DOHH2 (cell line): Measurements from ENCODE around the gene LRRTM4.

Source experiments
- H3F3A ChIP-seq: fragments of 200-600 bp; sonication (generic), shearing (Covaris generic); 2 replicates; pipeline ENCODE4 v1.6.0; 2016; ENCODE audit warnings: antibody characterized with exemption, mild to moderate bottlenecking; ENCODE audit not compliant: control insufficient read depth, insufficient read depth
- H3K27ac ChIP-seq: fragments of 200-600 bp; sonication (generic); 2 replicates; pipeline ENCODE4 v1.5.1; 2014; ENCODE audit warnings: low read depth, mild to moderate bottlenecking, low read length, moderate library complexity
- H3K27me3 ChIP-seq: fragments of 200-600 bp; sonication (generic); 2 replicates; pipeline ENCODE4 v1.6.1; 2014; ENCODE audit warnings: mild to moderate bottlenecking, low read length, mixed read lengths; ENCODE audit not compliant: control insufficient read depth
- H3K36me3 ChIP-seq: fragments of 200-600 bp; sonication (generic); 2 replicates; pipeline ENCODE4 v1.6.1; 2014; ENCODE audit warnings: mild to moderate bottlenecking, low read length, moderate library complexity, mixed read lengths; ENCODE audit not compliant: control insufficient read depth
- H3K4me1 ChIP-seq: fragments of 200-600 bp; sonication (generic); 2 replicates; pipeline ENCODE4 v1.6.1; 2014; ENCODE audit warnings: mild to moderate bottlenecking, low read length, mixed read lengths; ENCODE audit not compliant: control insufficient read depth
- H3K4me2 ChIP-seq: fragments of 200-600 bp; sonication (generic); 2 replicates; pipeline ENCODE4 v1.6.0; 2014; ENCODE audit warnings: mild to moderate bottlenecking, low read length, moderate library complexity
- H3K4me3 ChIP-seq: fragments of 200-600 bp; sonication (generic); 2 replicates; pipeline ENCODE4 v1.5.1; 2014; ENCODE audit warnings: mild to moderate bottlenecking, low read length, mixed read lengths
- H3K79me2 ChIP-seq: fragments of 200-600 bp; sonication (generic); 2 replicates; pipeline ENCODE4 v1.6.1; 2014; ENCODE audit warnings: mild to moderate bottlenecking, low read length, mixed read lengths; ENCODE audit not compliant: control insufficient read depth
- H3K9me2 ChIP-seq: fragments of 200-600 bp; sonication (generic); replicated peaks from 2 replicates; pipeline ENCODE4 v1.6.1; 2014; ENCODE audit warnings: mild to moderate bottlenecking, low read length, mixed read lengths; ENCODE audit not compliant: control insufficient read depth
- H3K9me3 ChIP-seq: fragments of 200-600 bp; sonication (generic); 2 replicates; pipeline ENCODE4 v1.6.1; 2014; ENCODE audit warnings: antibody characterized with exemption, low read length, mixed read lengths; ENCODE audit not compliant: control insufficient read depth, insufficient read depth
- H4K20me1 ChIP-seq: fragments of 200-600 bp; sonication (generic); 2 replicates; pipeline ENCODE4 v1.6.0; 2014; ENCODE audit warnings: low read depth, mild to moderate bottlenecking, antibody characterized with exemption, low read length, moderate library complexity; ENCODE audit not compliant: control insufficient read depth, insufficient read depth
- CTCF ChIP-seq: fragments of 200-600 bp; sonication (generic); IDR thresholded peaks from one replicate; pipeline ENCODE4 v1.5.1; 2014; ENCODE audit warnings: antibody characterized with exemption, mild to moderate bottlenecking, low read depth, low read length; ENCODE audit not compliant: poor library complexity, severe bottlenecking
- EZH2phosphoT487 ChIP-seq: fragments of 200-600 bp; sonication (generic); IDR thresholded peaks from 2 replicates; pipeline ENCODE4 v1.6.1; 2017; ENCODE audit warnings: borderline replicate concordance, mild to moderate bottlenecking, antibody characterized with exemption, low read length, moderate library complexity, mixed read lengths

Gene LRRTM4

GRCh38 chr2:76821731-76822130 is 700.4 kb downstream of the LRRTM4 start:
- Histone ChIP-seq H3K4me1 (no peaks in the 10 kb centered on the region), H3K36me3 (no peaks in the 10 kb centered on the region), H3K9me2 (no peaks in the 10 kb centered on the region), H3K4me3 (no peak overlapping the region), H3K9me3 (no peaks in the 10 kb centered on the region), H3K79me2 (no peaks in the 10 kb centered on the region), H3K27me3 (no peaks in the 10 kb centered on the region), H3K27ac (no peak overlapping the region), H3F3A (no peaks in the 10 kb centered on the region), H4K20me1 (no peaks in the 10 kb centered on the region), H3K4me2 (no peak overlapping the region)
- TF ChIP-seq CTCF: no peak
- TF ChIP-seq EZH2phosphoT487: no peak

GRCh38 chr2:76813084-76813483 is 709.1 kb downstream of the LRRTM4 start:
- no peak overlapping the region for H3K4me3 ChIP-seq
- no peaks in the 10 kb centered on the region for H4K20me1 ChIP-seq
- H3K4me1 ChIP-seq: no peaks in the 10 kb centered on the region
- no peaks in the 10 kb centered on the region for H3K36me3 ChIP-seq
- no peak overlapping the region for H3K27ac ChIP-seq
- no peaks in the 10 kb centered on the region for H3K9me2 ChIP-seq
- no peaks in the 10 kb centered on the region for H3K9me3 ChIP-seq
- H3K79me2 ChIP-seq: no peaks in the 10 kb centered on the region
- no peak overlapping the region for H3K4me2 ChIP-seq
- no peak for TF ChIP-seq EZH2phosphoT487
- TF ChIP-seq CTCF: no peak
- H3F3A ChIP-seq: no peaks in the 10 kb centered on the region
- H3K27me3 ChIP-seq: no peaks in the 10 kb centered on the region

- Histone ChIP-seq H3K9me3 (no peaks in the 10 kb centered on the region), H3K36me3 (no peaks in the 10 kb centered on the region), H3K9me2 (no peaks in the 10 kb centered on the region), H3K79me2 (no peaks in the 10 kb centered on the region), H3K4me1 (no peaks in the 10 kb centered on the region), H3K4me3 (no peak overlapping the region), H3F3A (no peaks in the 10 kb centered on the region), H4K20me1 (no peaks in the 10 kb centered on the region), H3K27me3 (no peaks in the 10 kb centered on the region), H3K27ac (no peak overlapping the region), H3K4me2 (no peak overlapping the region)
- TF ChIP-seq EZH2phosphoT487 (no peak), CTCF (no peak)
Measured at GRCh38 chr2:76812156-76812555, 710.0 kb downstream of the LRRTM4 start.

- Histone ChIP-seq H3K4me3 (no peak overlapping the region), H3K9me3 (no peaks in the 10 kb centered on the region), H4K20me1 (no peaks in the 10 kb centered on the region), H3K27ac (no peak overlapping the region), H3F3A (no peaks in the 10 kb centered on the region), H3K79me2 (no peaks in the 10 kb centered on the region), H3K4me1 (no peaks in the 10 kb centered on the region), H3K36me3 (no peaks in the 10 kb centered on the region), H3K9me2 (no peaks in the 10 kb centered on the region), H3K27me3 (no peaks in the 10 kb centered on the region), H3K4me2 (no peak overlapping the region)
- no peak for TF ChIP-seq EZH2phosphoT487
Measured at GRCh38 chr2:76809136-76809535, 713.0 kb downstream of the LRRTM4 start.
